ENCODE results near the gene COX6A2.

DNA sequence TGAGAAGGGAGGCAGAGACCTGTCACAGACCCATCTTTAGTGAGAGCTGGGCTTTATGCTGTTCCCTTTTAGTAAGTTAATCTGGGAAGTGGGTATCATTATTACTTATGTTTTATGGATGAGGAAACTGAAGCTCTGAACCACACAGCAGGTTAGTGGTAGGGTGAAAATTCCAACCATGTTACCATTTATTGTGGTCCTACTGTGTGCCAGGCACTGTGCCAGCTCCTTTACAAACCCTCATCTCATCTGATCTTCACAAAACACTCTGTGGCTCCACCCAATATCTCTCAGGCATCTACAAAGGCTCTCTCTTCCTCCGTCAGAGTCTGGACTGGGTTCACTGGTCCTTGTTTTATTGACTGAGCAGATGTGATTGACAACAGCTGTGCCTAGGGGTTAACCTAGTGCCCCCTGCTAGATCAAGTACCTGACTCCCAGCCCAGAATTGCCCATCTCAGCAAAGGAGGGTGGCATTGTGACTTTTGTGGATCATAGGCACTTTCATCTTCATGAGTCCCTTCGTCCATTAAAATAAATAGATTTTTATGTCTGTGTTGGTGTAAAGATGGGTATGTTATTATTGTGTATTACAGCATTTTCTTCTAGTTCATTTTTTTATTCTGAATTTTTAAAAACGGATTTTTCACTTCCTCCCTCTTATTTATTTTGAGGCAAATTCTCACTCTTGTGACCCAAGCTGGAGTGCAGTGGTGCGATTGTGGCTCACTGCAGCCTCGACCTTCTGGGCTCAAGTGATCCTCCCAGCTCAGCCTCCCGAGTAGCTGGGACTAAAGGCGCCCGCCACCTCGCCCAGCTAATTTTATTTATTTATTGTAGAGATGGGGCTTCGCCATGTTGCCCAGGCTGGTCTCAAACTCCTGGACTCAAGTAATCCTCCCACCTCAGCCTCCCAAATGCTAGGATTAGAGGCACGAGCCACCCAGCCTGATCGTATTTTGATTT is 46.9 kb upstream of the COX6A2 start:
- TF ChIP-seq CTCF (IDR thresholded peaks at IDR 0.05) (no peak), ZNF416 (CRISPR knock-in tag; IDR thresholded peaks at IDR 0.05) (no peak), MXD4 (CRISPR knock-in tag; IDR thresholded peaks at IDR 0.05; ENCODE audit: borderline replicate concordance) (no peak), MAX (CRISPR knock-in tag; IDR thresholded peaks at IDR 0.05) (no peak), TEAD4 (CRISPR knock-in tag; IDR thresholded peaks at IDR 0.05) (no peak), ARID4B (CRISPR knock-in tag; IDR thresholded peaks at IDR 0.05; ENCODE audit: borderline replicate concordance) (no peak), FOXJ3 (CRISPR knock-in tag; IDR thresholded peaks at IDR 0.05; ENCODE audit: borderline replicate concordance) (no peak), SP1 (CRISPR knock-in tag; conservative IDR thresholded peaks at IDR 0.05) (no peak), ETV6 (CRISPR knock-in tag; IDR thresholded peaks at IDR 0.05) (no peak), CREM (CRISPR knock-in tag; IDR thresholded peaks at IDR 0.05) (no peak), ZNF263 (CRISPR knock-in tag; IDR thresholded peaks at IDR 0.05; ENCODE audit: low read depth) (no peak), NFE2L1 (CRISPR knock-in tag; IDR thresholded peaks at IDR 0.05) (no peak)
- TF ChIP-seq, protein P1, sequence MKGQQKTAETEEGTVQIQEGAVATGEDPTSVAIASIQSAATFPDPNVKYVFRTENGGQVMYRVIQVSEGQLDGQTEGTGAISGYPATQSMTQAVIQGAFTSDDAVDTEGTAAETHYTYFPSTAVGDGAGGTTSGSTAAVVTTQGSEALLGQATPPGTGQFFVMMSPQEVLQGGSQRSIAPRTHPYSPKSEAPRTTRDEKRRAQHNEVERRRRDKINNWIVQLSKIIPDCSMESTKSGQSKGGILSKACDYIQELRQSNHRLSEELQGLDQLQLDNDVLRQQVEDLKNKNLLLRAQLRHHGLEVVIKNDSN (CRISPR knock-in tag; IDR thresholded peaks at IDR 0.05): no peak
